Stimulated activated CD8-positive, alpha-beta memory T cell treated with anti-CD3 and anti-CD28 coated beads, Interleukin-15, amount 100 ng/mL, for 1 hour (primary cell): ENCODE results near the gene ANKRD18A.

ENCODE experiments used
- DNase-seq: peaks from one replicate; pipeline ENCODE4 v3.0.0-alpha.2; 2020; ENCODE audit warnings: low read depth

Gene ANKRD18A

DNA sequence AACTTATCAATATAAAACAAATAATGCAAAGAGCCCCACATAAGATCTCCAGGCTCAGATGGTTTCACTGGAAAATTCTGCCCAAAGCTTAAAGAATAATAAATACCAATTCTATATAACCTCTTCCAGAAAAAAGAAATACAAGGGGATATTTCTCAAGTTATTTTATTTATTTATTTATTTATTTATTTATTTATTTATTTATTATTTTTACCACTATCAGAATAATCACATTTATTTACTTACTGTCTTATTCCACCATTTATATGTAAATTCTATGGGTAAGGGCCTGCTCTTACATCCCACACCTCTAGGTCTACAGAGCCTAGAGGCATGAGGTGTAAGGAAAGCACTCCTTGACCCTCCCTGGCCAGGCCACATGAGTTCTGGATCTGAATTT is 91.1 kb downstream of the ANKRD18A start:
- no peak for DNase-seq

DNA sequence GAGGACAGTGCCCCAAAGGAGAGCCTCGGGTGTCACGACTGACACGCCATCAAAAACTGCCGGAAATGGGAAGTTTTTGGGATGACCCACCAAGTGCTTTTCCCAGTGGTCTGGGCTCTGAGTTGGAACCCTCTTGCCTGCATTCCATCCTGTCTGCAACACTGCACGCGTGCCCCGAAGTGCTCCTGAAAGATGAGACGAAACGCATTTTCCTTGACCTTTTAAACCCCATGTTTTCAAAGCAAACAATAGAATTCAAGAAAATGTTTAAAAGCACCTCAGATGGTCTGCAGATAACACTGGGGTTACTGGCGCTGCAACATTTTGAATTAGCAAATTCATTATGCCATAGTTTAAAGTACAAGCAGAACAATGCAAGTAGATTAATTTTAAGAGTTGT is 92.9 kb downstream of the ANKRD18A start:
- no peak for DNase-seq

- DNase-seq = no peak
These were observed 93.8 kb downstream of the ANKRD18A start for GRCh38 chr9:38526591-38526990.

DNA sequence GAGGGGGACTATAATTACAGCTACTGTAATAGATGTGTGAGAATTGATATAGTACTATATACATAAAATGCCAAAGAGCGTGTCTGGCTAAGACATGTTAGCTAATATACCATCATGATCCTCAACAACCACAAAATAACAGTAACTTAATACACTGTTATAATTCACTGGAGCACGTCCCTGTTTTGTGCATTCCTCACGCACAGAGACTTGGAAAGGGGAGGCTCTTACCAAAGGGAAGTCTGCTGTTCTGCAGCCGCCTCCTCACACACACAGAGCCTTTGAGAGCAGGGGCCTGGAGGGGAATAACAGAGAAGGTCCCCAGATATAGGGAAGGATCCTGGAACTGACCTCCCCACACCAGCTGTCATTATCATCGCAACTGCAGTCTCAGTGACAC is 97.3 kb downstream of the ANKRD18A start:
- no peak for DNase-seq

- DNase-seq = no peak
These were observed 98.6 kb downstream of the ANKRD18A start for GRCh38 chr9:38521762-38522161.
